NCI-H345 treated with DMSO at 0.1 percent for 48 hours (cell line): Measurements from ENCODE around the gene PCDHGC3.

Source experiments
- DNase-seq: peaks from one replicate; lab custom pipeline; 2025; ENCODE audit not compliant: unreplicated experiment; lab: John Stamatoyannopoulos, UW

The PCDHGC3 gene

DNA sequence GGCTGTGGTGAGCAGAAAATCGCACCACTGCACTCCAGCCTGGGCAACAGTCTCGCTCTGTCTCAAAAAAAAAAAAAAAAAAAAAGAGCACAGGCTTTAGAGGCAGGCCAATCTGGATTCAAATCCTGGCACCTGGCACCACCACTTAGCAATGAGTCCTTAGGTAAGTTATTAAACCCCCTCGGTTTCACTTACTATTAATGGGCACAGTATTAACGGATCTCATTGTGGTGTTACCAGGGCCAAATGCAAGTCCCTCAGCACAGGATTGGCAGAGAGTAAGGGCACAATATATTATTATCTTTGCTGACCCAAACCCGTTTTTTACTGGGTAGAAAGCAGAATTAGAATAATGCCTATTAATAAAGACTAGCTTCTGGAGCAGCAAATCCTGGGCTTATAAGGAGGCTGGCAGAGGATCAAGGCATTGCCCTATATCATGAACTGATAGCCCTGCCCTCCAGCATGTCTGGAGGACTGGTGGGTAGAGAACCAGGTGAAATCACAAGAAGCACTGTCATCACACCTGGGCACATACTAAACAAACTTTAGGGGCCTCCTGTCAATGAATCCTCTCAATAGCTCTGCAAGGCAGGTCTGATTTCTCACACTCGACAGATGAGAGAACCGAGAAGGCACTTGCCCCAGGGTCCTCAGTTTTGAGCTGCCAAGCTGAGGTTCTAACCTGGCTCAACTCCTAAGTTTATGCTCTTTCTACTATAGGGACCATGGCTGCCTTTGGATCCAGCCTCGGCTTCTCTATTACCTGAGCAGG is 30.8 kb downstream of the PCDHGC3 start:
- DNase-seq: no peak

DNA sequence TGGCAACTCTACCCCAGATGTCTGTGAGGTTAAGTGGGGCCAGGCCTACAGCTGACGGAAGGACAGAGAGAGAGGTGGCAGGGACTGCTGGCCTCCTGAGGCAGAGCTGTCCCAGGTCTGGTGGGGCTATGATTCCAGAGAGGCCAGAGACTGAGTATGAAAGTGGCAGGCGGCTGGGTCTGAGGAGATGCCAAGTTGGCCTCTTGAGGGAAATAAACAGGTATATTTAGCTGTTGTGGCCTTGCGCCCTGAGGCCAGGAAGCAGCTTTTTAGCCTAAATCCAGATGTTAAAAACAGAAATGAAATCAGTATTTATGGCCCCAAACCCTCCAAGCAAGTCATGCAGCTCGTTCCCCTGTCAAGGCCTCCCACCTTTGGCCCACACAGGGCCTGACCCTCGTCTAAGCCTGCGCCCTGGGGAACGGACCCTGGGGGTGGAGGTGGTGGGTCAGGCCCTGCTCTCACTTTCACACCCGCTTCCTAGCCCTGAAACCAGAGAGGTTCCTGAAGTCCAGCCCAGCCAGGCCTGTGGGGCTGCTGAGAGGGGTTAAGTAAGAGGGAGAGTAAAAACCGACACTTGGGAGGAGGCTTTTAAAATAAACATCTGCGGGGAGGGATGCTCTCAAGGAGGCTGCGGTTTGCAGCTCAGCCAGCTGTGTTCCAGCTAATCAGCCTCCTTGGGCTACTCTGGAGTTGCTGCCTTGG is 31.8 kb downstream of the PCDHGC3 start:
- no peak for DNase-seq

DNA sequence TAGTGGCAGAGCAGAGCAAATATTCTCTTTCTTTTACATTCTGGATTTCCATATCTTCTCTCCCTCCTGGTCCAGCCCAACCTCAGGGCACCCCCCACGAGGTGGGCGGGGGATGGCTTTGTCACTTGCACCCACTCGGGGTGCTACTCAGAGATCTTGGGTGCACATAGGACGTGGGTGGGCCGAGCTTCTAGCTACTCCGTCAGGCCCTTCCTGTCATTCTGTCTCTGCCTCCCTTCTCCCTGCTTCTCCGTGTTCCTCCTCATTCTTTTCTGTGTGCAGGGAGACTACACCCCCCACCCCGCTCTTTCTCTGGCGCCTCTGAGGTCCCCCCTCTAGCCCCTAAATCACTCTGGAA is 32.7 kb downstream of the PCDHGC3 start:
- DNase-seq: no peak

DNA sequence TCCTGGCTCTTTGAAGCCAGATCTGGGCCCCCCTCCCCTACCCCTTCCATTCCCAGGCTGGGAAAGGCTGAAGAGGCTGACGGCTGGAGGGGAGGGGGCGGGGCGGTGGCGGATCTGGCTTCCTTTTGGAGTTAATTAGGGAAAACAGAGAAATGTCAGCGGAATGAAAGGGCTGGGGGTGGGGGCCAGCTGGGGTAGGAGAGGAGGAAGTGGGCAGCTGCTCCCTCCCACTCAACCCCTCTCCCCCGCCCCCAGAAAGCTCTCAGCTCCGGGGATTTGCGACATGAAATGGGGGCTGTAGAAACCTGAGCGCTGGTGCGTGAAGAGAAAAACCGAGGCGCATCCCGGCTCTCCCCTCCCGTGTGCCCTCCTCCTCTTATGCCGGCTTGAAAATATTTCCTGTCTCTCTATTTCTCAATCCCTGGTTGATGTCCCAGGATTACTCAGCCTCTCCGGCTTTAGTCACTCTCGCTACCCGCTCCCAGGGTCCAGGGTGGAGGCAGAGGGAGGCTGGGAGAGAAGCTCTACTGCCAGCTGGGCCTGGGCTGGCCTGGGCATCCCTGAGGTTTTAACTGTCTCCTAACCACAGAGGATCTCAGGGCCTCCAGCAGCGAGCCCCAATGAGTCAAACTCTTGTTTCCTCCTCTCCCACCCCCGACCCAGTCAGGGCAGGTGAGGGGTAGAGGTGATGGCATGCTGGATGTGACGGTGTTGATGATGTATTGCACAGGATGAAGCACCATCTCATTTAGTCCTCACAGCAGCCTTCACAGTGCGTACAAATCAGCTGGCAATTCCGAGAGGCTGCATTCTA is 33.2 kb downstream of the PCDHGC3 start:
- no peak for DNase-seq

DNA sequence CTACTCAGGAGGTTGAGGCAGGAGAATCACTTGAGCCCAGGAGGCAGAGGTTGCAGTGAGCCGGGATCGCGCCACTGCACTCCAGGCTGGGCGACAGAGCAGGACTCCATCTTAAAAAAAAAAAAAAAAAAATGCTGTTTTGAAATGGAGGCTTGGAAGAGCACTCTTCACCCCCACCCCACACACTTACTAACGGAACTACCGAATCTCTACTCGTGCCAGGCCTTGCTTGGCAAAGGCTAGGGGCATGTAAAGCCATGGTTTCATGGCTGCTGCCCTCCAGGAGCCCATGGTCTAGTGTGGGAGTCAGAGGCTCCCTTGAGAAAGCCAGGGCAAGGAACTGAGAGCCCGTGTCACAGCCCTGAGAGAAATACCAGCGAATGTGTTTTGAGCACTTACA is 34.4 kb downstream of the PCDHGC3 start:
- no peak for DNase-seq

DNA sequence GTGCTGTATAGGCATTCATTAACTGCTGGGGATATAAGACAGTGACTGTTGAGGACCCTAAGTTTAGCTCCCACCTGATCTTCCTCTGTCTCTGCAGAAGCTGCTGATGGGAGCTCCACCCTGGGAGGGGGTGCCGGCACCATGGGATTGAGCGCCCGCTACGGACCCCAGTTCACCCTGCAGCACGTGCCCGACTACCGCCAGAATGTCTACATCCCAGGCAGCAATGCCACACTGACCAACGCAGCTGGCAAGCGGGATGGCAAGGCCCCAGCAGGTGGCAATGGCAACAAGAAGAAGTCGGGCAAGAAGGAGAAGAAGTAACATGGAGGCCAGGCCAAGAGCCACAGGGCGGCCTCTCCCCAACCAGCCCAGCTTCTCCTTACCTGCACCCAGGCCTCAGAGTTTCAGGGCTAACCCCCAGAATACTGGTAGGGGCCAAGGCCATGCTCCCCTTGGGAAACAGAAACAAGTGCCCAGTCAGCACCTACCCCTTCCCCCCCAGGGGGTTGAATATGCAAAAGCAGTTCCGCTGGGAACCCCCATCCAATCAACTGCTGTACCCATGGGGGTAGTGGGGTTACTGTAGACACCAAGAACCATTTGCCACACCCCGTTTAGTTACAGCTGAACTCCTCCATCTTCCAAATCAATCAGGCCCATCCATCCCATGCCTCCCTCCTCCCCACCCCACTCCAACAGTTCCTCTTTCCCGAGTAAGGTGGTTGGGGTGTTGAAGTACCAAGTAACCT is 35.3 kb downstream of the PCDHGC3 start:
- no peak for DNase-seq

DNA sequence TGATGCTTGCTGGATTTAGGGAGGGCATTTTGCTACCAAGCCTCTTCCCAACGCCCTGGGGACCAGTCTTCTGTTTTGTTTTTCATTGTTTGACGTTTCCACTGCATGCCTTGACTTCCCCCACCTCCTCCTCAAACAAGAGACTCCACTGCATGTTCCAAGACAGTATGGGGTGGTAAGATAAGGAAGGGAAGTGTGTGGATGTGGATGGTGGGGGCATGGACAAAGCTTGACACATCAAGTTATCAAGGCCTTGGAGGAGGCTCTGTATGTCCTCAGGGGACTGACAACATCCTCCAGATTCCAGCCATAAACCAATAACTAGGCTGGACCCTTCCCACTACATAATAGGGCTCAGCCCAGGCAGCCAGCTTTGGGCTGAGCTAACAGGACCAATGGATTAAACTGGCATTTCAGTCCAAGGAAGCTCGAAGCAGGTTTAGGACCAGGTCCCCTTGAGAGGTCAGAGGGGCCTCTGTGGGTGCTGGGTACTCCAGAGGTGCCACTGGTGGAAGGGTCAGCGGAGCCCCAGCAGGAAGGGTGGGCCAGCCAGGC is 36.1 kb downstream of the PCDHGC3 start:
- DNase-seq: no peak

DNA sequence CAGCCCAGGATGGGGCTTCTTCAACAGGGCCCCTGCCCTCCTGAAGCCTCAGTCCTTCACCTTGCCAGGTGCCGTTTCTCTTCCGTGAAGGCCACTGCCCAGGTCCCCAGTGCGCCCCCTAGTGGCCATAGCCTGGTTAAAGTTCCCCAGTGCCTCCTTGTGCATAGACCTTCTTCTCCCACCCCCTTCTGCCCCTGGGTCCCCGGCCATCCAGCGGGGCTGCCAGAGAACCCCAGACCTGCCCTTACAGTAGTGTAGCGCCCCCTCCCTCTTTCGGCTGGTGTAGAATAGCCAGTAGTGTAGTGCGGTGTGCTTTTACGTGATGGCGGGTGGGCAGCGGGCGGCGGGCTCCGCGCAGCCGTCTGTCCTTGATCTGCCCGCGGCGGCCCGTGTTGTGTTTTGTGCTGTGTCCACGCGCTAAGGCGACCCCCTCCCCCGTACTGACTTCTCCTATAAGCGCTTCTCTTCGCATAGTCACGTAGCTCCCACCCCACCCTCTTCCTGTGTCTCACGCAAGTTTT is 36.7 kb downstream of the PCDHGC3 start:
- DNase-seq: no peak

DNA sequence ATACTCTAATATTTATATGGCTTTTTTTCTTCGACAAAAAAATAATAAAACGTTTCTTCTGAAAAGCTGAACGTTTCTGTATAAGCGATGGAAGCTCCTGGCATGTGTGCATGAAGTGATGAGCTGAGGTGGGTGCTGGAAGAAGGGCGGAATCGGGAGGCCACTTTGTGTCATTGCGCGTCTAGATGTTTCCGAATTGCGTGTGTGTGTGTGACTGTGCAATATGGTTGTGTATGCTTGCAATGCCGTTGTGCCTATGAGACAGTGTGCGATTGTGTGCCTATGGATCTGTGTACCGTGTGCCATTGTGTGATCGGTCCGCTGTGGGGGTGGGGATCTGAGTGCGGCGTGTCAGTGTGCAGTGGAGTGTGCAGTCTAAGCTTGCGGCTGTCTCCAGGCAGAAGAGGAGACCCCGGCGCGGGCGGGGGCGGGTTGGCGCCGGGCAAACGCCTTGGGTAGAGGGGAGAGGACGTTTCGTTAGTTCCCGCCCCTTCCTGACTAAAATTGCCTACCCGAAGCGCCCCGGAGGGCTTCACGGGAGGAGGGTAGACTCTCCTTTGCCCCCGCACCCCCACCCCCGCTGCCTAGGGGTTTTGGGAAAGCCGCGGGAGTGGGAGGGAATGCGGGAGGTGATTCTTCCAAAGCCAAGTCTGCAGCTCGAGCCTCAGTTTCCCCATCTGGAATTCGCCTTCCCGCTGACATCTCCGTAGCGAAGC is 37.3 kb downstream of the PCDHGC3 start:
- no peak for DNase-seq

DNA sequence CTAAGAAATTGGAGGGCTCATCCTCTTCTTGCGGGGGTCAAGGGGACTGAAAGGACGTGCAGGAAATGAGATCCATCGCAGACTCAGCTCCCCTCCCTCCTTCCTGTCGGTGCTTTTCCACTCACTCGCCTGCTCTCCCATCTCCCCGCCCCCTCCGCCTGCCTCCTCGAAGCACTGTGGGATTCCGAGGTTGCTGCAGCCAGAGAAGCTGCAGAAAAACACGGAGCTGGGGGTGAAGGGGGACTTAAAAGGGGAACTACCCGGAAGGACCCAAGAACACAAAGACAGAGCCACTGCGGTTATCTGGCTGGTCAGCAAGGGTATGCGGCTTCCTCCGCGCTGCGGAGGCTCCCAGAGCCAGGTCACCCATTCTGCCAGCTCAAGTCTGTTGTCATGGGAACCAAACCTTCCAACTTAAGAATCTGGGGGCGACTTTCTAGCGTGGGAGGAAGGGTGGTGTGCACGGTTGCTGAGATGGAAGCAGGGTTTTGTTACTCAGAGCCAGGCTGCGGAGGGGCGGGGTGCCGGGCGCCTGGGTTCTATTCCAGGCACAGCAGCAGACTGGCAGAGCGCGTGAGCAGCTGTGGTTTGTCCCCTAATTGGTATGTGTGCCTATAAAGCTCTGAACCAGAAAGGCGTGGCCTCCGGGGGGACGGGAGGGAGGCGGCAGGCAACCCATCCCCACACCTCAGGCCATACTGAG is 38.0 kb downstream of the PCDHGC3 start:
- DNase-seq: no peak

DNA sequence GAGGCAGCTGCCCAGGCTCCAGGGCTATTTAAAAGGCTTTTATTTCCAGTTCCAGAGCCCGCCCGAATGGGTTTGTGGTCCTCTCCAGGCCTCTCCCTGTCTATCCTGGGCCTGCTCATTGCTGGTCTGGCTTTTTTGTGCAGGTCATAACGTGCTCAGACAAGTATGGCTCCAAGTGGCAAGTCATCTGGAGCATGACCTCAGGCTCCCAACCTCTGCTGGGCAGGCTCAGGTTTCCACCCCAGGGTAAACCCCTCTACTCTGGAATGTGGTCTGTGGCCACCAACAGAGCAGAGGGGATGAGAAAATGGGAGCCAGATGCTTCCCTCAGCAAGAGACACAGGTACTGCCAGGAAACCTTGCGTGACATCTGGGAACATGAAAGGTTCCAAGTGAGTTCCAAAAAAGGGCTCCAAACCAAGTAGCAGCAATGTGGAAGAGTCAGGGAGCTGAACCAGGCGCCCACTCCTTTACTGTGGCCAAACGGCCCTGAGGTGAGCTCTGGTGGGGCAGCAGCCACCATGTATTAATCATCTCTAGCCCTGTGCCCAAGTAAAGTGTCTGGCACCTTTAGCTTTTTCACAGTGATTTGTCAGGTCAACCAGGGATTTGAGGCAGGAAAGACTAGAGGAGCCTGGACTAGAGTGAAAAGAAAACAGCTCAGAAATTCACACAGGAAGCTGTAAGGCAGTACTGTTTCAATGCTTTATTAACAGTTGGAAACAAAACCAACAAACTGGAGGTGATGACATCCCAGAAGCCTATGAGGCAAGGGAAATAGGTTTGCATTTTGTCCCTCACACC is 38.8 kb downstream of the PCDHGC3 start:
- DNase-seq: no peak

DNA sequence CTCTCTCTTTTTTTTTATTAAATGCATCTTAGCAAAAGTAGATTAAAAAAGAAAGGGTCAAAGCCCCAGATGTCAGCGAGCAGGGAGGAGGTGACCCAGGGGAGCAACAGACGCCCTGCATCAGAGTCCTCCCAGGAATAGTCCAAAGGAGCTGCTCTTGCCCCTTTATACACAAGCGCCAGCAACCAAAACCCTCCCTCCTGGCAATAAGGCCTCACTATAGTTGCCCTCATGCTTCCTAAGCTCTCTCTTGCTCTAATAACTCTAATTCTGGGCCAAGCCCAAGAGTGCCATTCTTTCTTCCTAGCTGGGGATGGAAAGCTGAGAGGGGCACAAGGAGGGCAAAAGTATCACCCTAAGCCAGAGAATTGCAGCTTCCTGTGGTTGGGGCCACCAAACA is 39.4 kb downstream of the PCDHGC3 start:
- no peak for DNase-seq

DNA sequence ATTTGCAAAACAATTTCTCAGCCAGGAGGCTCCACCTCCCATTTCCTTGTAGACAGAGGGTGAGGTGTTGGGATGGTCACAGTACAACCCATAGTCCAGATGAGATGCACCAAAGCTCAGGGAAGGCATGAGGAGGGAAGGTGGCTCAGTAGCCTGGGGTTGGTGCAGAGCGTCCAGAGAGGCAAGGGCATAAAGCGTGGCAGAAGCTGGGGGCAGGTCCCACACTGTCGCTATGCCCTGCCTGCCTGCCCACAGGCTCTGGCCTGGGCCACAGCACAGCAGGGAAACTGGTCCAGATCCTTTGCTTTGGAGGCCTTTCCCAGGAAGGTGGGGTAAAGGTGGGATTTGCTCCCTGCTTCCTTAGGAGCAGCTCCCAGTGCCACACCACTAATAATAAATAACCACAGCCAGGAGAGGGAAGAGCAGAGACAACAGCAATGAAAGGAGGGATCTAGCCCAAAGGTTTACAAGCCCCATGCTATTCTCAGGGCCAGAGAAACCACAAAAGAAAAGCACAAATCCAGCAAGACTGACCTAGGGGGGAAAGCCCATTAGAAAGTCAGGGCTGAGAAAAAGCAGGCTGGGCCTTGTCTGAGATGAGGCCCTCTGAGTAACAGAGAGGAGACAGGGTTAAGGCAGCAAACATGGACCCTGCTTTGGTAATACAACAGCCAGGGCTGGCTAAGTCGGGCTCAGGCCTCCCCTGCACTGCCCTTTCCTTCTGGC is 40.3 kb downstream of the PCDHGC3 start:
- DNase-seq: no peak

DNA sequence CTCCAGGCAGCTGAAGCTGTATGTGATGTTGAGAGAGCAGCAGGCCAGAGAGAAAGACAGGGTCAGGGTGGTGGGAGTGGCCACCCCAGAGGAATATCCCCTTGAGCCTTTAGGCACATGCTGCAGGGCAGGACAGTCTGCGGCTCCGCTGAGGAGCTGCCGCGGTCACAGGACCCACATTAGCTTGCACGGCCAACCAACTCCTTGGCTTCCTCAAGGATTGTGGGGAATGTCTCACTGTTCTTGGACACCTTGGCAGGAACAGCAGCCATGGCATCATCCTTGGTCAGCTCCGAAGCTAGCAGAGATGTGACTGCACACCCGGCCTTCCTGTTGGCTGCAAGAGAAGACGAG is 40.9 kb downstream of the PCDHGC3 start:
- DNase-seq: no peak

DNA sequence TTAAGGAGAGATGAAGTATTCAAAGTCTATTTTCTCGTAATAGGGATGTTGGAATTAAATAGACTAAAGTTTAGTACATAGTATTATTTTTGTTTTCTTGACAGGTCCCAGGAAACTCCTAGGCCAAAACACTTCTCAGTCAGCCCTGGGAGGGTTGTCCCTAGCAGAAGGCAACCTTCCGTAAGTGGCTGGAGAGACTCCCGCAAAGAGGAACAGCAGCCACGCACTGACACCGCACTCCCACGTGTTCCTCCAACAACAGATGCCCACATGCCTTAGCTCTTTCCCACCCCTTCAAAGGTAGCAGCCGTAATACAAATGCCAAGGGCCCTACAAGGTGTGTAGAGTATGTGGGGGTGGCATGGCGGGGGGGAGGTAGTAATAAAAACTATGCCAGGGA is 41.5 kb downstream of the PCDHGC3 start:
- no peak for DNase-seq

DNA sequence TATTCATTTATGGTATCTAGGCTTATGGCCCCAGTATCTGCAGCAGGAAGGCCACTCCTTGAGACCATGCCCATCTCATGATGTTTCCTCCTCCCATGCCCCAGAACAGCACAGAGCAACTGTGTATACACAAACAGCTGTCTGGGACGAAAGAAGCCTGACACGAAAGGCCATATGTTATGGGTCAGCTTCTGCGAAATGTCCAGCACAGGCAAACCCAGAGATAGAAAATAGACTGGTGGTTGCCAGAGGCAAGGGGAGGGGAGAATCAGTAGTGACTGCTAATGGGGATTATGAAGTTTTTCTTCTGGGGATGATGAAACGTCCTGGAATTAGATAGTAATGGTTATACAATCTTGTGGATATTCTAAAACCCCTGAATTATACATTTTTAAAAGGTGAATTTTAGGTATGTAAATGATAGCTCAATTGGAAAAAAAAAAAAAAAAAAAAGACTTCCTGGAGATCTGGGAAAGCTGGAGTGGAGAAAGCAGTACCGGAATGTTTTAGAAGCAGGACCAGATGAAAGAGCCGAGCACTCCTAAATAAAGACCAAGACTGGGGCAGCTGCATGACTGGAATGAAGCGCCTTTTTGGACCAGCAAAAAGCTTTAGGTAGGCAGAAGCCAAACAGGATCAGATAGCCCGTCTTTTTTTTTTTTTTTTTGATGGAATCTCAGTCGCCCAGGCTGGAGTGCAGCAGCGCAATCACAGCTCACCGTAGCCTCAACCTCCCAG is 42.3 kb downstream of the PCDHGC3 start:
- DNase-seq: no peak

DNA sequence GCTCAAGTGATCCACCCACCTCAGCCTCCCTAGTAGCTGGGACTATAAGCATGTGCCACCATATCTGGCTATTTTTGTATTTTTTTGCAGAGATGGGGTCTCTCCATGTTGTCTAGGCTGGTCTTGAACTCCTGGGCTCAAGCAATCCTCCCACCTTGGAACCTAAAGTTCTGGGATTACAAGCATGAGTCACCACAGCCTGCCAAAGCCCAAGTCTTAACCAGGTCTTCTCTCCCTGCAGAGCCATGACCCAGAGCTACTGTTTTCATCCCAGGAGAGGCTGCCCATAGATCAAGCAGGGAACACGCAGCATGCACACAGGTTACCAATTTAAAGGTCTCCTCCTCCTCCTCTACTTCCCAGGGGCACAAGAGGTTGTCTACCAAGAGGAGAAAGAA is 42.9 kb downstream of the PCDHGC3 start:
- no peak for DNase-seq
